Hepatocyte (in vitro differentiated cells): ENCODE data around the gene C2. TPM values are rescaled to one million over a fixed set of nuclear protein-coding genes. Genes with fewer than 3 reads are reported as not detected.
"Not testable (repeated sequence)": the region's sequence is repeated elsewhere in the genome, so short reads cannot be mapped to it uniquely, and the experiment has no call there.

Experiments used
- DNase-seq: peaks from one replicate; pipeline ENCODE4 v3.0.0-alpha.2; 2016; ENCODE audit warnings: low spot score
- H2AFZ ChIP-seq: fragments of 200-600 bp; sonication (generic); 2 replicates; pipeline ENCODE4 v1.6.0; 2016; ENCODE audit warnings: antibody characterized with exemption, mild to moderate bottlenecking
- H3K27ac ChIP-seq: fragments of 200-600 bp; sonication (generic); 2 replicates; pipeline ENCODE4 v1.5.1; 2016; ENCODE audit warnings: mild to moderate bottlenecking
- H3K27me3 ChIP-seq: fragments of 200-600 bp; sonication (generic); 2 replicates; pipeline ENCODE4 v1.6.1; 2016
- H3K36me3 ChIP-seq: fragments of 200-600 bp; sonication (generic); replicated peaks from 2 replicates; pipeline ENCODE4 v1.5.1; 2016; ENCODE audit warnings: low read depth; ENCODE audit not compliant: insufficient read depth
- H3K4me1 ChIP-seq: fragments of 200-600 bp; sonication (generic); 2 replicates; pipeline ENCODE4 v1.5.1; 2016; ENCODE audit warnings: mild to moderate bottlenecking, moderate library complexity; ENCODE audit not compliant: insufficient read depth
- H3K4me2 ChIP-seq: fragments of 200-600 bp; sonication (generic); 2 replicates; pipeline ENCODE4 v1.6.0; 2016
- H3K4me3 ChIP-seq: fragments of 200-600 bp; sonication (generic); 2 replicates; pipeline ENCODE4 v1.5.1; 2016; ENCODE audit warnings: mild to moderate bottlenecking
- H3K79me2 ChIP-seq: fragments of 200-600 bp; sonication (generic); 2 replicates; pipeline ENCODE4 v1.6.0; 2017; ENCODE audit warnings: mild to moderate bottlenecking
- H3K9me2 ChIP-seq: fragments of 200-600 bp; sonication (generic); replicated peaks from 2 replicates; pipeline ENCODE4 v1.6.0; 2017; ENCODE audit warnings: mild to moderate bottlenecking; ENCODE audit not compliant: insufficient read depth
- H3K9me3 ChIP-seq: fragments of 200-600 bp; sonication (generic); 2 replicates; pipeline ENCODE4 v1.5.1; 2016; ENCODE audit warnings: low read depth, mild to moderate bottlenecking
- H4K20me1 ChIP-seq: fragments of 200-600 bp; sonication (generic); 2 replicates; pipeline ENCODE4 v1.6.0; 2016; ENCODE audit warnings: mild to moderate bottlenecking; ENCODE audit not compliant: insufficient read depth, poor library complexity, severe bottlenecking
- EZH2 ChIP-seq: fragments of 200-600 bp; sonication (generic); IDR thresholded peaks from 2 replicates; pipeline ENCODE4 v1.6.1; 2016; ENCODE audit warnings: antibody characterized with exemption, mild to moderate bottlenecking, borderline replicate concordance
- EZH2phosphoT487 ChIP-seq: fragments of 200-600 bp; sonication (generic); IDR thresholded peaks from one replicate; pipeline ENCODE4 v1.6.1; 2018; ENCODE audit warnings: antibody characterized with exemption, mild to moderate bottlenecking, low read depth, moderate library complexity; ENCODE audit not compliant: unreplicated experiment, severe bottlenecking
- whole genome bisulfite sequencing: methylation state at CpG from one replicate; pipeline ENCODE4 v1.1.6; 2016; ENCODE audit warnings: low lambda C conversion rate; ENCODE audit errors: missing lambda C conversion rate; 5-methylcytosine and 5-hydroxymethylcytosine counted together
- polyA plus RNA-seq: library from polyadenylated mRNA; unstranded; fragments of >200 nt; fragmentation: Nextera tagmentation; extraction: Ambion mirVana; gene quantifications from 2 replicates; pipeline ENCODE4 v1.2.1, GENCODE V29; 2016
- total RNA-seq: library from RNA; depleted of rRNA; stranded (reverse); fragments of >200 nt; gene quantifications from 2 replicates; pipeline ENCODE4 v1.2.3, GENCODE V29; 2014
- TF ChIP-seq, protein P1 (sequence below): fragments of 200-600 bp; sonication (generic); IDR thresholded peaks from 2 replicates; pipeline ENCODE4 v1.5.1; 2016; ENCODE audit warnings: antibody characterized with exemption, mild to moderate bottlenecking; ENCODE audit not compliant: poor library complexity

The C2 gene
- total and polyA plus RNA-seq, 2 experiments from 2014 or later = 46.4 to 48.3 TPM

- Histone ChIP-seq H3K27ac (no peak overlapping the region), H3K4me3 (no peak overlapping the region), H3K4me2 (no peak overlapping the region), H3K36me3 (no peaks in the 10 kb centered on the region), H3K79me2 (no peaks in the 10 kb centered on the region), H3K9me2 (no peaks in the 10 kb centered on the region), H3K27me3 (no peaks in the 10 kb centered on the region), H2AFZ (no peak overlapping the region), H3K4me1 (no peaks in the 10 kb centered on the region), H3K9me3 (no peaks in the 10 kb centered on the region), H4K20me1 (no peaks in the 10 kb centered on the region)
- DNase-seq = no peak
- TF ChIP-seq, protein P1, sequence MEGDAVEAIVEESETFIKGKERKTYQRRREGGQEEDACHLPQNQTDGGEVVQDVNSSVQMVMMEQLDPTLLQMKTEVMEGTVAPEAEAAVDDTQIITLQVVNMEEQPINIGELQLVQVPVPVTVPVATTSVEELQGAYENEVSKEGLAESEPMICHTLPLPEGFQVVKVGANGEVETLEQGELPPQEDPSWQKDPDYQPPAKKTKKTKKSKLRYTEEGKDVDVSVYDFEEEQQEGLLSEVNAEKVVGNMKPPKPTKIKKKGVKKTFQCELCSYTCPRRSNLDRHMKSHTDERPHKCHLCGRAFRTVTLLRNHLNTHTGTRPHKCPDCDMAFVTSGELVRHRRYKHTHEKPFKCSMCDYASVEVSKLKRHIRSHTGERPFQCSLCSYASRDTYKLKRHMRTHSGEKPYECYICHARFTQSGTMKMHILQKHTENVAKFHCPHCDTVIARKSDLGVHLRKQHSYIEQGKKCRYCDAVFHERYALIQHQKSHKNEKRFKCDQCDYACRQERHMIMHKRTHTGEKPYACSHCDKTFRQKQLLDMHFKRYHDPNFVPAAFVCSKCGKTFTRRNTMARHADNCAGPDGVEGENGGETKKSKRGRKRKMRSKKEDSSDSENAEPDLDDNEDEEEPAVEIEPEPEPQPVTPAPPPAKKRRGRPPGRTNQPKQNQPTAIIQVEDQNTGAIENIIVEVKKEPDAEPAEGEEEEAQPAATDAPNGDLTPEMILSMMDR = no peak
- TF ChIP-seq EZH2 (no peak), EZH2phosphoT487 (no peak)
- 90% methylated on average over 9 of the region's 9 CpGs for WGBS
These were observed 1.1 kb downstream of the C2 start for GRCh38 chr6:31928672-31928939.

GRCh38 chr6:31930962-31931361 lies 3.4 kb downstream of the C2 start:
- no peaks in the 10 kb centered on the region for H3K27me3 ChIP-seq
- H3K27ac ChIP-seq = no peak overlapping the region
- H4K20me1 ChIP-seq = no peaks in the 10 kb centered on the region
- H3K9me3 ChIP-seq = no peaks in the 10 kb centered on the region
- 92% methylated on average over 1 of the region's 1 CpG for WGBS
- H3K9me2 ChIP-seq = no peaks in the 10 kb centered on the region
- H3K4me3 ChIP-seq = no peak overlapping the region
- H3K79me2 ChIP-seq = no peaks in the 10 kb centered on the region
- H2AFZ ChIP-seq = no peak overlapping the region
- H3K4me2 ChIP-seq = no peak overlapping the region
- TF ChIP-seq EZH2phosphoT487 (no peak), EZH2 (no peak)
- TF ChIP-seq, protein P1 = no peak
- no peak for DNase-seq
- no peaks in the 10 kb centered on the region for H3K4me1 ChIP-seq
- H3K36me3 ChIP-seq = no peaks in the 10 kb centered on the region

GRCh38 chr6:31932137-31932536 lies 4.6 kb downstream of the C2 start:
- not testable (repeated sequence) for H3K27ac ChIP-seq

GRCh38 chr6:31933537-31933936 lies 6.0 kb downstream of the C2 start:
- Histone ChIP-seq H3K4me1 (no peaks in the 10 kb centered on the region), H2AFZ (no peak overlapping the region), H3K4me2 (no peak overlapping the region), H3K27ac (no peak overlapping the region), H3K9me2 (no peaks in the 10 kb centered on the region), H3K4me3 (no peak overlapping the region), H4K20me1 (no peaks in the 10 kb centered on the region), H3K36me3 (no peaks in the 10 kb centered on the region), H3K9me3 (no peaks in the 10 kb centered on the region), H3K27me3 (no peaks in the 10 kb centered on the region), H3K79me2 (no peaks in the 10 kb centered on the region)
- WGBS = 93% methylated on average over 19 of the region's 19 CpGs
- DNase-seq = no peak
- TF ChIP-seq, protein P1 = no peak
- TF ChIP-seq EZH2phosphoT487 = no peak

More at GRCh38 chr6:31932137-31932536, 4.6 kb downstream of the C2 start:
- DNase-seq, H3K4me3 ChIP-seq, H3K79me2 ChIP-seq, H4K20me1 ChIP-seq, H3K9me3 ChIP-seq, H3K27me3 ChIP-seq, H2AFZ ChIP-seq, H3K36me3 ChIP-seq, H3K4me2 ChIP-seq, H3K9me2 ChIP-seq, H3K4me1 ChIP-seq: not testable (repeated sequence)
- 100% methylated on average over 7 of the region's 32 CpGs for WGBS
